ENCODE data around the gene GRB2.
"Not testable (repeated sequence)": the region's sequence is repeated elsewhere in the genome, so short reads cannot be mapped to it uniquely, and the experiment has no call there.

Gene GRB2

DNA sequence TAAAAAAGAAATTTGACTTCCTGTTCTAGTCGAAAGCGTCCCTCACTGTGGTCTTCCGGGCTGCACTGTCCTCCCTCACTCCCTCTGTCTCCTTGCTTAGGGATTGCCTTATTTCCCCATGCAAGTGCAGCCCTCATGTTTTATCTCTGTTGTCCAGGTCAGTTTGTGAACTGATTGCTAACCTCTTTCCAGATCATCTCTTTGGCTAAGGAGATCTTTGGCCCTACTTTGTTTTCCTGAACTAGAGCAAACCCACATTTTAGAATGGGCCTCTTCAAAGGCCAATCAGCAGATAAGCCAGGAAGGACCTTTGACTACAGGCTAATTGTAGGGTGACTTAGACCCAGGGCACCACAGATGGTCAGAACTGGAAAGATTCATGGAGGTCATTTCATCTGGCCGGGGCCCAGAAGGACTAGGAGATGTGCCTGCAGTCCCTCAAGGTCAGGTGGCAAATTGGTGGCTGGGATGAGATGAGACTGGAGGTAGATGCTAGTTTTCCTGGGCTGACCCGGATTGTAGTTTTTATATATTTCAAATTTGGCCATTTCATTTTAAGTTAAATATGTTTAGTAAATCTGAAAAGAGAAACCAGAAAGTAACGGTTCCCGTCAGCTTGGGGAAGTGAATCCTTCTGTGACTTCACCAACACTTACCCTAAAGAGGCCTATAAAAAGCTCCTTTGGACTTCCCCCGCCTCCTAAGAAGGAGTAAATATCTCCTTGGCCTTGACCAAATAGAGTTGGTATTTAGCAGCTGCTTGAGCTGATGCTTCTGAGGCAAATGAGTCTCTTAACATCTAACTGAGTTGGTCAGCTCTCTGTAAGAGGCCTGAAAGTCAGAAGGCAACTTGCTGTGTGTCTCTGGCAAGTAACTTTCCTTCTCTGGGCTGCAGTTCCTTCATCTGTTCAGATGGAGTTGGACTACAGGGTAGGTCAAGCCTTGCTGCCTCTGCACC is 110.0 kb downstream of the GRB2 start:
- no peak for TF ChIP-seq Cebpa-rat (IDR thresholded peaks at IDR 0.05)
- peak overlapping the region; percentile 80 for H3K4me2 ChIP-seq
- H3K27ac ChIP-seq: peak overlapping the region; percentile 62
- no peaks in the 10 kb centered on the region for H3K27me3 ChIP-seq
- no peak overlapping the region for H3K4me3 ChIP-seq
- H4K20me1 ChIP-seq: no peaks in the 10 kb centered on the region
- 0 out of 2 replicates have a peak overlapping the region, but pooled peaks have one; percentile 7 for H3K9ac ChIP-seq
- H3K36me3 ChIP-seq: 0 out of 2 replicates have a peak, but pooled peaks cover 4% of the 10 kb centered on the region
- H3K4me1 ChIP-seq: peaks cover 43% of the 10 kb centered on the region
- H3K9me3 ChIP-seq: no peaks in the 10 kb centered on the region

DNA sequence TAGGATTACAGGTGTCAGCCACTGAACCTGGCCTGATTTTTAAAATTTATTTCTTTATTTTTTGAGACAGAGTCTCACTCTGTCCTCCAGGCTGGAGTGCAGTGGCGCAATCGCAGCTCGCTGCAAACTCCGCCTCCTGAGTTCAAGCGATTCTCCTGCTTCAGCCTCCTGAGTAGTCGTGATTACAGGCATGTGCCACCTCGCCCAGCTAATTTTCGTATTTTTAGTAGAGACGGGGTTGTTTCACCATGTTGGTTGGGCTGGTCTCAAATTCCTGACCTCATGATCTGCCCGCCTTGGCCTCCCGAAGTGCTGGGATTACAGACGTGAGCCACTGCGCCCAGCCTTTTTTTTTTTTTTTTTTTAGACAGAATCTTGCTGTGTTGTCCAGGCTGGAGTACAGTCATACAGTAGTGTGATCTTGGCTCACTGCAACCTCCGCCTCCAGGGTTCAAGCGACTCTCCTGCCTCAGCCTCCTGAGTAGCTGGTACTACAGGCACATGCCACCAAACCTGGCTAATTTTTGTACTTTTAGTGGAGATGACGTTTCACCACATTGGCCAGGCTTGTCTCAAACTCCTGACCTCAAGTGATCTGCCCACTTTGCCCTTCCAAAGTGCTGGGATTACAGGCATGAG is 112.5 kb downstream of the GRB2 start:
- H3K27ac ChIP-seq, H3K4me2 ChIP-seq, H3K9ac ChIP-seq, H3K4me3 ChIP-seq, H3K9me3 ChIP-seq, H3K27me3 ChIP-seq, H4K20me1 ChIP-seq, H3K36me3 ChIP-seq: not testable (repeated sequence)
- H3K4me1 ChIP-seq: peaks cover 47% of the 10 kb centered on the region

DNA sequence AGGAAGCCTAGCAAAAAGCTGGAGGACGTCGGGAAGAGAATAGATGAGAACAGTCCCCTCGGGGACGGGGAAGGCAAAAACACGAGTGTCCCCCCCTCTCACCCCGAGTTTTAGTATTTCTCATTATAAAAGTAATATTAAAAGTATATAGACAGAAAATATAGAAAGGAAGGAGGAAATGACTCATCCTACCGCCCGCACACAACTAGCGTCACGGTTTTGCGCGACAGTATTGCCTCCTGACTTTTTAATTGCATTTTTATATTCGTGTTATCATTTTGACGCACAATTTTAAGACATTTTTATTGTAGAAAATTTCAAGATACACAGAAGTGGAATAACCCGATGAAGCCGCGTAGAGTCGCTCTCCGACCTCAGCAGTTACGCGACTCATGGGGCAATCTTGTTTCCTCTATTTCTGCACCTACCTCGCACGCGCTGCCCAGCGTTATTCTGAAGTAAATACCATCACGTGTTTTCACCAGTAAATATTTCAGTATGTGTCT is 115.6 kb downstream of the GRB2 start:
- no peaks in the 10 kb centered on the region for H4K20me1 ChIP-seq
- peak overlapping the region; percentile 85 for H3K4me3 ChIP-seq
- H3K9ac ChIP-seq: peak overlapping the region; percentile 75
- TF ChIP-seq Cebpa-rat (IDR thresholded peaks at IDR 0.05): no peak
- H3K9me3 ChIP-seq: no peaks in the 10 kb centered on the region
- H3K27ac ChIP-seq: peak overlapping the region; percentile 67
- H3K27me3 ChIP-seq: no peaks in the 10 kb centered on the region
- H3K4me1 ChIP-seq: peaks cover 34% of the 10 kb centered on the region
- H3K36me3 ChIP-seq: peaks cover 24% of the 10 kb centered on the region
- peak overlapping the region; percentile 89 for H3K4me2 ChIP-seq

DNA sequence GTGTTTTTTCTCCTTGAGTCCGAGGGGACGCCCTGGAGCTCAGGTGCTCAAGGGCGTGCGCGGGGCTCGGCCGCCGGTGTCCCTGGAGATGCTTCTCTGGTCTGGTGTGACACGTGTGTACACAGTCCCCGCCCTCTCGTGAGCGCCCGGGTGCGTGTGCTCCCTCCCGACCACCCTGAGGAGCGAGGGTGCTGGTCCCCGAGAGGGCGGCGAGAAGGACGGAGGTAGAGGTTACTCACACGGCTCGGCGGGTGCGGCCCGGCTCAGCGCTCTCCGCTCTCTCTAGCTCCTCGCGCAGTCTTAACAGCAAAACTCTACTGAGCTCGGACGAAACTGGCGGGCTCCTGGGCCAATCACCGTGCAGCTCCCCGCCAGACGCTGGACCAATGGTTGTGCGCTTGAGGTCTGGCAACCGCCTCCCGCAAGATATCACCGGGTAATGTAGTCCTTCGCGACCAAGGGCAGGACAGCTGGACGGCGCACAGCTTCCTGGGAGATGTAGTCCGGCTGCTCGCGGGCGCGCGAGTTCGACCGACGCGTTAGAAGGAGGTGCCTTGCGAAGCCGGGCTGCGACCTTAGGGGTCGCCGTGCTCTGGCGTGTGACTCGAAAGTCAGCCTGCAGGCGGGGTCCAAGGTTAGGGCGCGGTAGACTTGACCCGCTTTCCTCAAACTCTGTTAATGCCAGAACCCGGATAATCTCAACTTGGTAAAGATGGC is 116.2 kb downstream of the GRB2 start, which contains the start of gene SLC25A19:
TSS of gene SLC25A19 (minus strand) at position 319 of the 717 bp plus-strand sequence. CDS start 2,669 bp downstream, outside the sequence.
- H3K4me2 ChIP-seq: peak within 1 kb of the TSS; percentile 89
- TF ChIP-seq Cebpa-rat (IDR thresholded peaks at IDR 0.05): no peak
- peaks cover 40% of the 10 kb centered on the region for H3K4me1 ChIP-seq
- H3K9me3 ChIP-seq: no peaks in the 10 kb centered on the region
- H3K27ac ChIP-seq: peak within 1 kb of the TSS; percentile 86
- H3K4me3 ChIP-seq: peak within 1 kb of the TSS; percentile 85
- peak within 1 kb of the TSS; percentile 90 for H3K9ac ChIP-seq
- no peaks in the 10 kb centered on the region for H4K20me1 ChIP-seq
- H3K36me3 ChIP-seq: peaks cover 29% of the 10 kb centered on the region
- H3K27me3 ChIP-seq: no peaks in the 10 kb centered on the region

DNA sequence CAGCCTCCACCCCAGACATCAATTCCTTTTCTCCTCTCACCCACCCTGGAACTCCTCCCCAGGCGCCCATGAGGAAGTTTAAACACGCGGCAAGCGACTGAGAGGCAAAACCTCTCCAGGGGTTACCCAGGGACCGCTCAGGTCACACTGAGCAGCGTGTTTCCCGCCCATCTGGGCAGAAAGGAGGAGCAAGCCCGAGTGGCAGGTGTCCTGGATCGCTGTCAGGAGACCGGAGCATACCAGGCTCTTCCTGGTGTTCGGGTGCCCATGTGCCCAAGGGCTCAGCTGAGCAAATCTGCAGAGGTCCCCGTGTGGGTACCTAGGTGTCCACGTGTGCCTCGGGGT is 116.7 kb downstream of the GRB2 start:
- TF ChIP-seq Cebpa-rat (IDR thresholded peaks at IDR 0.05): no peak
- Histone ChIP-seq H3K9me3 (no peaks in the 10 kb centered on the region), H3K36me3 (peaks cover 34% of the 10 kb centered on the region), H3K4me2 (peak overlapping the region; percentile 83), H3K4me1 (peaks cover 45% of the 10 kb centered on the region), H3K27ac (peak overlapping the region; percentile 86), H3K9ac (peak overlapping the region; percentile 90), H4K20me1 (no peaks in the 10 kb centered on the region), H3K4me3 (peak overlapping the region; percentile 85), H3K27me3 (no peaks in the 10 kb centered on the region)

DNA sequence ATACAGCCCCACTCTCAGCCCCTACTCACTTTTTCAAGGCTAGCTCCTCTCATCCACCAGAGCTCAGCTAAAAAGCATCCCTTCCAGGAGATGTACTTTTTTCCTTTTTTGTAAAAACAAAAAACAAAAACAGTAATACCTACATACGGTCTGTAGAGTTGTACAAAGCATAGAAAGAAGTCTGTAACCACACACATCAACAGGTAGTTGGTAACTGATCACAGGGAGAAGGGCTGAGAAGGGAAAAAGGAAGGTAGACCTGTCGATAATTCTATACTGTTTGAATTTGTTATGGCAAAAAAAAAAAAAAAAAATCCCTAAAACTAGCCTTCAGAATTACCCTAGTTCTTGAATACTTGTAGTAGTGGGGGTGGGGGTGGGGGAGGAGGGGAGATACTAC is 117.1 kb downstream of the GRB2 start:
- Histone ChIP-seq H3K9ac (peak overlapping the region; percentile 90), H3K9me3 (no peaks in the 10 kb centered on the region), H3K4me3 (peak overlapping the region; percentile 85), H3K4me2 (peak overlapping the region; percentile 83), H3K36me3 (peaks cover 38% of the 10 kb centered on the region), H3K4me1 (peaks cover 45% of the 10 kb centered on the region), H3K27ac (peak overlapping the region; percentile 44), H3K27me3 (no peaks in the 10 kb centered on the region), H4K20me1 (no peaks in the 10 kb centered on the region)
- TF ChIP-seq Cebpa-rat (IDR thresholded peaks at IDR 0.05): no peak

DNA sequence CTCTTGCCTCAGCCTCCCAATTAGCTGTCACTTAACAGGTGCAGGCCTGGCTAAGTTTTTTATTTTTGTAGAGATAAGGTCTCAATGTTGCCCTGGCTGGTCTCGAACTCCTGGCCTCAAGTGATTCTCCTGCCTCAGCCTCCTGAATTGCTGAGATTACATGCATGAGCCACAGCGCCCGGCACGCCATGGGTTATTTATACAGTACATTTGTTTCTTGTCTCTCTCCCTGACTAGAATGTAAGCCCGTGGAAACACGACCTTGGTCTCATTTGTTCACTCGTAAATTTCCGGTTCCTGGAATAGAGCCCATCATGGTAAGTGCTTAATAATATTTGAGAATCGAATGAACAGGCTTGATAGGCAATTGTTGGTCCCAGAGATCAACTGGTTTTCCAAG is 118.3 kb downstream of the GRB2 start:
- no peaks in the 10 kb centered on the region for H4K20me1 ChIP-seq
- 0 out of 2 replicates have a peak overlapping the region, but pooled peaks have one; percentile 90 for H3K9ac ChIP-seq
- no peaks in the 10 kb centered on the region for H3K9me3 ChIP-seq
- peaks cover 45% of the 10 kb centered on the region for H3K4me1 ChIP-seq
- H3K4me3 ChIP-seq: no peak overlapping the region
- TF ChIP-seq Cebpa-rat (IDR thresholded peaks at IDR 0.05): no peak
- no peaks in the 10 kb centered on the region for H3K27me3 ChIP-seq
- no peak overlapping the region for H3K27ac ChIP-seq
- H3K4me2 ChIP-seq: peak overlapping the region; percentile 83
- peaks cover 50% of the 10 kb centered on the region for H3K36me3 ChIP-seq

DNA sequence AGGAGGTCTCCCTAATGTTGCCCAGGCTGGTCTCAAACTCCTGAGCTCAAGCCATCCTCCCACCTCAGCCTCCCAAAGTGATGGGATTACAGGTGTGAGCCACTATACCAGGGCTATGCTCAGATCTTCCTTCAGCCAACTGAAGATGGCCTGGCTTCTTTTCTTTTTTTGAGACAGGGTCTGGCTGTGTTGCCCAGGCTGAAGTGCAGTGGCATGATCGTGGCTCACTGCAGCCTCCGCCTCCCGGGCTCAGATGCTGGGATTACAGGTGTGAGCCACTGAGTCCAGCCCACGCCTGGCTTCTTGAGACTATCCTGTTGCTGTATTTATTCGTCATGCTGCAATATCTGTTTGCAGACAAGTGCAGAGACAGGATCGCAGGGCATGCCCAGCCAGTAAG is 120.4 kb downstream of the GRB2 start:
- Histone ChIP-seq H3K4me1 (peaks cover 38% of the 10 kb centered on the region), H3K9ac (no peak overlapping the region), H3K9me3 (no peaks in the 10 kb centered on the region), H3K4me3 (no peak overlapping the region), H3K36me3 (peaks cover 70% of the 10 kb centered on the region), H3K27ac (no peak overlapping the region), H3K27me3 (no peaks in the 10 kb centered on the region), H3K4me2 (peak overlapping the region; percentile 40), H4K20me1 (no peaks in the 10 kb centered on the region)
- TF ChIP-seq Cebpa-rat (IDR thresholded peaks at IDR 0.05): no peak

DNA sequence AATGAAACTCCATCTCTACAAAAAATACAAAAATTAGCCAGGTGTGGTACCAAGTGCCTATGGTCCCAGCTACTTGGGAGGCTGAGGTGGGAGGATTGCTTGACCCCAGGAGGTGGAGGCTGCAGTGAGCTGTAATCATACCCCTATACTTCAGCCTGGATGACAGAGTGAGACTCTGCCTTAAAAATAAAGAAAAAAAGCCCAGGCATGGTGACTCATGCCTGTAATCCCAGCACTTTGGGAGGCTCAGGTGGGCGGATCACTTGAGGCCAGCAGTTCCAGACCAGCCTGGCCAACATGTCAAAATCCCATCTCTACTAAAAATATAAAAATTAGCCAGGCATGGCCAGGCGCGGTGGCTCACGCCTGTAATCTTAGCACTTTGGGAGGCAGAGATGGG is 125.3 kb downstream of the GRB2 start:
- not testable (repeated sequence) for H3K9ac ChIP-seq, H4K20me1 ChIP-seq, H3K4me2 ChIP-seq, H3K27ac ChIP-seq, H3K9me3 ChIP-seq, H3K4me3 ChIP-seq, H3K27me3 ChIP-seq
- Histone ChIP-seq H3K4me1 (peaks cover 14% of the 10 kb centered on the region), H3K36me3 (peaks cover 94% of the 10 kb centered on the region)
